SK-N-SH (cell line): ENCODE measurements around the gene CCDC197. TPM values are rescaled to one million over a fixed set of nuclear protein-coding genes. Genes with fewer than 3 reads are reported as not detected.

Source experiments
- CTCF ChIA-PET: fragments of 300-600, 350-600 bp; formaldehyde crosslinking; extraction: SDS; loops from one replicate; lab custom pipeline; 2021; lab: Yijun Ruan, JAX
- POLR2A ChIA-PET: fragments of 350-600 bp; sonication (Branson Sonifier 250); formaldehyde crosslinking; extraction: SDS; loops from one replicate; lab custom pipeline; 2020; ENCODE audit warnings: antibody characterized with exemption, inconsistent platforms; lab: Yijun Ruan, JAX
- DNase-seq: peaks from one replicate; pipeline ENCODE4 v3.0.0; 2012
- H2AFZ ChIP-seq: fragments of 200-600 bp; sonication (generic); 2 replicates; pipeline ENCODE4 v1.8.1; 2016; ENCODE audit warnings: antibody characterized with exemption, mild to moderate bottlenecking, low read depth
- H3F3A ChIP-seq: fragments of 200-600 bp; sonication (generic); replicated peaks from 2 replicates; pipeline ENCODE3; 2016; ENCODE audit warnings: antibody characterized with exemption, mild to moderate bottlenecking; ENCODE audit not compliant: insufficient read depth
- H3K27ac ChIP-seq, 2 experiments: fragments of 200-500 bp in 1 of 2; fragments of 200-600 bp in 1 of 2; sonication (Bioruptor generic) in 1 of 2; sonication (generic), shearing (Covaris generic) in 1 of 2; 2 replicates each; pipeline versions ENCODE4 v1.5.1 to v1.6.1; 2014 to 2016; ENCODE audit warnings: low read depth in 2 of 2, inconsistent platforms in 1 of 2, low read length in 1 of 2, mild to moderate bottlenecking in 1 of 2, mixed read lengths in 1 of 2
- H3K27me3 ChIP-seq: fragments of 200-600 bp; sonication (generic), shearing (Covaris generic); 2 replicates; pipeline ENCODE4 v1.6.1; 2016; ENCODE audit warnings: mixed run types; ENCODE audit not compliant: insufficient read depth
- H3K36me3 ChIP-seq, 2 experiments: fragments of 200-500 bp in 1 of 2; fragments of 200-600 bp in 1 of 2; sonication (Bioruptor generic) in 1 of 2; sonication (generic) in 1 of 2; replicated peaks in 1 of 2; 2 replicates each; pipeline versions ENCODE3 to v1.5.1; 2014 to 2016; ENCODE audit warnings: low read length in 1 of 2, mild to moderate bottlenecking in 1 of 2; ENCODE audit not compliant: insufficient read depth in 2 of 2, control insufficient read depth in 1 of 2
- H3K4me1 ChIP-seq, 2 experiments: fragments of 200-500 bp in 1 of 2; fragments of 200-600 bp in 1 of 2; sonication (Bioruptor generic) in 1 of 2; sonication (generic), shearing (Covaris generic) in 1 of 2; 2 replicates each; pipeline versions ENCODE4 v1.5.1 to v1.6.1; 2014 to 2016; ENCODE audit warnings: low read depth in 1 of 2, low read length in 1 of 2, mixed run types in 1 of 2; ENCODE audit not compliant: insufficient read depth in 2 of 2, control insufficient read depth in 1 of 2
- H3K4me2 ChIP-seq: fragments of 200-600 bp; sonication (generic), shearing (Covaris generic); 2 replicates; pipeline ENCODE4 v1.6.1; 2017; ENCODE audit warnings: mixed run types
- H3K4me3 ChIP-seq, 2 experiments: fragments of 200-500 bp in 1 of 2; fragments of 200-600 bp in 1 of 2; sonication (Bioruptor generic) in 1 of 2; sonication (generic), shearing (Covaris generic) in 1 of 2; 2 replicates each; pipeline versions ENCODE4 v1.5.1 to v1.8.1; 2014 to 2016; ENCODE audit warnings: low read depth in 2 of 2, inconsistent platforms in 1 of 2, low read length in 1 of 2, mild to moderate bottlenecking in 1 of 2, mixed read lengths in 1 of 2, moderate library complexity in 1 of 2
- H3K79me2 ChIP-seq: fragments of 200-600 bp; sonication (generic); 2 replicates; pipeline ENCODE4 v1.8.1; 2017; ENCODE audit warnings: mild to moderate bottlenecking; ENCODE audit not compliant: insufficient read depth
- H3K9ac ChIP-seq: fragments of 200-600 bp; sonication (generic); 2 replicates; pipeline ENCODE4 v1.6.1; 2017; ENCODE audit warnings: mixed run types
- H3K9me2 ChIP-seq: fragments of 200-600 bp; sonication (generic); 2 replicates; pipeline ENCODE4 v1.6.1; 2017; ENCODE audit warnings: mixed run types
- H3K9me3 ChIP-seq: fragments of 200-600 bp; sonication (generic); 2 replicates; pipeline ENCODE4 v1.6.1; 2017; ENCODE audit warnings: mixed run types, mild to moderate bottlenecking, moderate library complexity
- H4K20me1 ChIP-seq: fragments of 200-600 bp; sonication (generic); 2 replicates; pipeline ENCODE4 v1.6.1; 2017; ENCODE audit warnings: mild to moderate bottlenecking, mixed run types; ENCODE audit not compliant: insufficient read depth
- CHD2 ChIP-seq: fragments of 150-350 bp; IDR thresholded peaks from 2 replicates; pipeline ENCODE4 v1.6.1; 2018; ENCODE audit warnings: low read length; ENCODE audit not compliant: partially characterized antibody
- ELF1 ChIP-seq: IDR thresholded peaks from 2 replicates; pipeline ENCODE4 v1.4.0; 2012
- EZH2phosphoT487 ChIP-seq: fragments of 200-600 bp; sonication (generic); IDR thresholded peaks from 2 replicates; pipeline ENCODE4 v1.6.1; 2017; ENCODE audit warnings: low read depth, mixed run types, mild to moderate bottlenecking, antibody characterized with exemption, moderate library complexity, borderline replicate concordance
- GATA2 ChIP-seq: sonication (generic); formaldehyde crosslinking; IDR thresholded peaks from 2 replicates; pipeline ENCODE4 v1.5.0; 2020; ENCODE audit warnings: mild to moderate bottlenecking, missing genetic modification reagents
- JUND ChIP-seq: IDR thresholded peaks from 2 replicates; pipeline ENCODE4 v1.4.0; 2012
- MEF2A ChIP-seq: IDR thresholded peaks from 2 replicates; pipeline ENCODE4 v1.4.0; 2012; ENCODE audit warnings: low read depth, borderline replicate concordance
- MXI1 ChIP-seq: IDR thresholded peaks from 2 replicates; pipeline ENCODE4 v1.6.1; 2012; ENCODE audit warnings: mild to moderate bottlenecking, low read depth, low read length, improper control_type of control experiment
- NRF1 ChIP-seq: IDR thresholded peaks from 2 replicates; pipeline ENCODE4 v1.6.1; 2012; ENCODE audit warnings: low read depth, mild to moderate bottlenecking, low read length
- POLR2AphosphoS5 ChIP-seq: IDR thresholded peaks from 2 replicates; pipeline ENCODE4 v1.6.1; 2012; ENCODE audit warnings: low read depth, low read length
- RAD21 ChIP-seq: IDR thresholded peaks from 2 replicates; pipeline ENCODE4 v1.6.1; 2012; ENCODE audit warnings: mild to moderate bottlenecking, low read length
- RCOR1 ChIP-seq: fragments of 150-350 bp; IDR thresholded peaks from 2 replicates; pipeline ENCODE4 v1.6.1; 2017; ENCODE audit warnings: antibody characterized with exemption, low read length
- RFX5 ChIP-seq: IDR thresholded peaks from 2 replicates; pipeline ENCODE4 v1.6.1; 2012; ENCODE audit warnings: mild to moderate bottlenecking, improper control_type of control experiment, low read length
- RXRA ChIP-seq: IDR thresholded peaks from 2 replicates; pipeline ENCODE4 v1.4.0; 2012; ENCODE audit warnings: low read depth, mild to moderate bottlenecking, borderline replicate concordance
- TAF1 ChIP-seq: IDR thresholded peaks from 2 replicates; pipeline ENCODE4 v1.6.1; 2012; ENCODE audit warnings: low read depth, mild to moderate bottlenecking, low read length, moderate library complexity, borderline replicate concordance
- TCF12 ChIP-seq: IDR thresholded peaks from 2 replicates; pipeline ENCODE4 v1.4.0; 2012
- TEAD4 ChIP-seq: IDR thresholded peaks from 2 replicates; pipeline ENCODE4 v1.4.0; 2012; ENCODE audit warnings: mild to moderate bottlenecking, borderline replicate concordance; ENCODE audit not compliant: insufficient read depth
- YY1 ChIP-seq: IDR thresholded peaks from 2 replicates; pipeline ENCODE4 v1.4.0; 2012; ENCODE audit warnings: low read depth, mild to moderate bottlenecking
- WGBS: methylation state at CpG from one replicate; pipeline ENCODE4 v1.1.6; 2017; ENCODE audit warnings: low lambda C conversion rate; 5-methylcytosine and 5-hydroxymethylcytosine counted together
- polyA plus RNA-seq, 3 experiments: library from polyadenylated mRNA; depleted of rRNA; stranded (reverse); fragments of >200 nt; gene quantifications; 2 replicates each; pipeline ENCODE4 v1.2.3, GENCODE V29; 2012
- TF ChIP-seq, protein P1 (sequence below): IDR thresholded peaks from 2 replicates; pipeline ENCODE4 v1.4.0; 2012; ENCODE audit warnings: low read depth
- TF ChIP-seq, protein P2 (sequence below): IDR thresholded peaks from 2 replicates; pipeline ENCODE4 v1.4.0; 2012; ENCODE audit warnings: low read depth, borderline replicate concordance
- TF ChIP-seq, protein P3 (sequence below): fragments of 150-350 bp; IDR thresholded peaks from 2 replicates; pipeline ENCODE4 v1.6.1; 2017; ENCODE audit warnings: antibody characterized with exemption, low read length, low read depth, borderline replicate concordance
- TF ChIP-seq, protein P4 (sequence below): IDR thresholded peaks from 2 replicates; pipeline ENCODE4; 2012
- TF ChIP-seq, protein P5 (sequence below): IDR thresholded peaks from 2 replicates; pipeline ENCODE4 v1.6.1; 2012; ENCODE audit warnings: mild to moderate bottlenecking, low read depth, low read length, moderate library complexity

The CCDC197 gene
- polyA plus RNA-seq, 1 of the 3 experiments (the other 2 are of a cell fraction): not detected

DNA sequence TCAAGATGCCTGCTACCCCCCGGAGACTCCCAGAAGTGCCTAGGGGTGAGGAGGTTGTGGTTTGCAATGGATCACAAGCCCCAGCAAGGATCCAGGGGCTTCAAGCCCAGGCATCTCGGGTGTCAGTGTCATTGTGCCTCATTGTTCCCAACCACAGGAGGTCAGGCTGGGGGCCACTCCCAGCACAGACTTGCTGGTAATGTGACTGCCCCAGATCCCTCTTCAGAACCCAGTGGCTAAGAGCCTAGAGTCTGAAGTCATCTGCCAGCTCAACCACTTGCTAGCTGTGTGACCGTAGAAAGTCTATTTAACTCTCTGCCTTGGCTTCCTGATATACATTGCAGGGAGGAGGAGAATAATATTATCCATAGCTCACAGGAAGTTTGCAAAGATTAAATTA, 13.0 kb upstream of the CCDC197 start:
- Histone ChIP-seq H3K79me2 (no peaks in the 10 kb centered on the region), H3K4me3 (no peak overlapping the region)
- TF ChIP-seq MEF2A: no peak
- TF ChIP-seq, protein P1, sequence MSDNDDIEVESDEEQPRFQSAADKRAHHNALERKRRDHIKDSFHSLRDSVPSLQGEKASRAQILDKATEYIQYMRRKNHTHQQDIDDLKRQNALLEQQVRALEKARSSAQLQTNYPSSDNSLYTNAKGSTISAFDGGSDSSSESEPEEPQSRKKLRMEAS: no peak
- TF ChIP-seq TAF1: no peak
- TF ChIP-seq, all 33 proteins: peak for 0
- CTCF ChIA-PET: interaction anchor here (1.0 to 6.5 kb wide), 6 partner anchors 14 to 149 kb away, joined by 3 to 38 read pairs (median 6); partner anchors contain the start of gene CCDC197
- Histone ChIP-seq H4K20me1 (no peaks in the 10 kb centered on the region), H3K36me3 (no peaks in the 10 kb centered on the region), H3K27ac (no peak overlapping the region), H3K4me1 (peaks cover 5 to 7% of the 10 kb centered on the region in 2 experiments; a peak in 2 of 4 replicates), H3K27me3 (no peaks in the 10 kb centered on the region), H3F3A (no peaks in the 10 kb centered on the region), H3K9ac (no peak overlapping the region), H3K4me2 (no peak overlapping the region), H3K9me2 (no peaks in the 10 kb centered on the region), H3K9me3 (no peaks in the 10 kb centered on the region), H2AFZ (no peak overlapping the region)
- DNase-seq: no peak
- WGBS: 86% methylated on average over 2 of the region's 3 CpGs
- POLR2A ChIA-PET: no interaction called here

DNA sequence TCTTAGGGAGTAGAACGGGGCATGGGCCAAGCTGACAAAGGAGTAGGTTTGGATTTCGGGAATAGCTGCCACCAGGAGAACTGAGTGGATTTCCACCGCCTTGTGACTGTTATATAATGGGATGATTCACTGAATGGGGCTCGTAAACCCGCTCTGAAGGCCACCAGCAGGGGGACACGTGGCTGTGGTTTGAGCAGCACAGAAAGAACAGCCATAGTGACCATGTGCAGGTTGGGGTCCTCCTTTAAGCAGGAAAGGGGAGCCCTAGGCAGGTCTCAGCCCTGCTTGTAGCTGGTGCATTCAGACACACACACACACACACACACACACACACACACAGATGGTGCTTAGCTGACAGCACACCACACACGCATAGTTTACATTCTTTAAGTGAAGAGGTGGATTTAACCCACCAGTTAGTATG, 12.1 kb upstream of the CCDC197 start:
- H3K4me2 ChIP-seq: no peak overlapping the region
- H3F3A ChIP-seq: no peaks in the 10 kb centered on the region
- H3K4me1 ChIP-seq: peaks cover 5 to 7% of the 10 kb centered on the region in 2 experiments; a peak in 2 of 4 replicates
- no peak overlapping the region for H2AFZ ChIP-seq
- ChIA-PET CTCF (interaction anchor here (1.6 to 6.5 kb wide), 5 partner anchors 13 to 49 kb away, joined by 5 to 38 read pairs (median 7); partner anchors contain the start of gene CCDC197), POLR2A (no interaction called here)
- H3K36me3 ChIP-seq: no peaks in the 10 kb centered on the region
- H3K9me3 ChIP-seq: no peaks in the 10 kb centered on the region
- DNase-seq: peak; percentile 47
- H3K27ac ChIP-seq: no peak overlapping the region
- H3K27me3 ChIP-seq: no peaks in the 10 kb centered on the region
- H3K9ac ChIP-seq: no peak overlapping the region
- 49% methylated on average over 7 of the region's 7 CpGs for WGBS
- no peaks in the 10 kb centered on the region for H3K79me2 ChIP-seq
- no peaks in the 10 kb centered on the region for H4K20me1 ChIP-seq
- H3K9me2 ChIP-seq: no peaks in the 10 kb centered on the region
- no peak overlapping the region for H3K4me3 ChIP-seq
- TF ChIP-seq RFX5: no peak
- TF ChIP-seq, protein P2, sequence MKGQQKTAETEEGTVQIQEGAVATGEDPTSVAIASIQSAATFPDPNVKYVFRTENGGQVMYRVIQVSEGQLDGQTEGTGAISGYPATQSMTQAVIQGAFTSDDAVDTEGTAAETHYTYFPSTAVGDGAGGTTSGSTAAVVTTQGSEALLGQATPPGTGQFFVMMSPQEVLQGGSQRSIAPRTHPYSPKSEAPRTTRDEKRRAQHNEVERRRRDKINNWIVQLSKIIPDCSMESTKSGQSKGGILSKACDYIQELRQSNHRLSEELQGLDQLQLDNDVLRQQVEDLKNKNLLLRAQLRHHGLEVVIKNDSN: no peak; the same call in 1 of the 2 replicates
- TF ChIP-seq GATA2 (CRISPR knock-in tag): no peak
- no peak for TF ChIP-seq POLR2AphosphoS5
- TF ChIP-seq, protein P3, sequence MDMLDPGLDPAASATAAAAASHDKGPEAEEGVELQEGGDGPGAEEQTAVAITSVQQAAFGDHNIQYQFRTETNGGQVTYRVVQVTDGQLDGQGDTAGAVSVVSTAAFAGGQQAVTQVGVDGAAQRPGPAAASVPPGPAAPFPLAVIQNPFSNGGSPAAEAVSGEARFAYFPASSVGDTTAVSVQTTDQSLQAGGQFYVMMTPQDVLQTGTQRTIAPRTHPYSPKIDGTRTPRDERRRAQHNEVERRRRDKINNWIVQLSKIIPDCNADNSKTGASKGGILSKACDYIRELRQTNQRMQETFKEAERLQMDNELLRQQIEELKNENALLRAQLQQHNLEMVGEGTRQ: no peak
- TF ChIP-seq RCOR1: no peak
- no peak for TF ChIP-seq MEF2A
- peak; percentile 29; the same call in 1 of the 2 replicates for TF ChIP-seq RAD21
- TF ChIP-seq CHD2: no peak
- TF ChIP-seq TEAD4: 0 out of 2 replicates have a peak, but pooled peaks have one; percentile 20
- TF ChIP-seq RXRA: no peak
- TF ChIP-seq, protein P4, sequence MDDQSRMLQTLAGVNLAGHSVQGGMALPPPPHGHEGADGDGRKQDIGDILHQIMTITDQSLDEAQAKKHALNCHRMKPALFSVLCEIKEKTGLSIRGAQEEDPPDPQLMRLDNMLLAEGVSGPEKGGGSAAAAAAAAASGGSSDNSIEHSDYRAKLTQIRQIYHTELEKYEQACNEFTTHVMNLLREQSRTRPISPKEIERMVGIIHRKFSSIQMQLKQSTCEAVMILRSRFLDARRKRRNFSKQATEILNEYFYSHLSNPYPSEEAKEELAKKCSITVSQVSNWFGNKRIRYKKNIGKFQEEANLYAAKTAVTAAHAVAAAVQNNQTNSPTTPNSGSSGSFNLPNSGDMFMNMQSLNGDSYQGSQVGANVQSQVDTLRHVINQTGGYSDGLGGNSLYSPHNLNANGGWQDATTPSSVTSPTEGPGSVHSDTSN: no peak
- TF ChIP-seq TCF12: no peak; the same call in 1 of the 2 replicates
- TF ChIP-seq YY1: no peak
- no peak for TF ChIP-seq JUND
- TF ChIP-seq TAF1: no peak
- TF ChIP-seq, protein P5, sequence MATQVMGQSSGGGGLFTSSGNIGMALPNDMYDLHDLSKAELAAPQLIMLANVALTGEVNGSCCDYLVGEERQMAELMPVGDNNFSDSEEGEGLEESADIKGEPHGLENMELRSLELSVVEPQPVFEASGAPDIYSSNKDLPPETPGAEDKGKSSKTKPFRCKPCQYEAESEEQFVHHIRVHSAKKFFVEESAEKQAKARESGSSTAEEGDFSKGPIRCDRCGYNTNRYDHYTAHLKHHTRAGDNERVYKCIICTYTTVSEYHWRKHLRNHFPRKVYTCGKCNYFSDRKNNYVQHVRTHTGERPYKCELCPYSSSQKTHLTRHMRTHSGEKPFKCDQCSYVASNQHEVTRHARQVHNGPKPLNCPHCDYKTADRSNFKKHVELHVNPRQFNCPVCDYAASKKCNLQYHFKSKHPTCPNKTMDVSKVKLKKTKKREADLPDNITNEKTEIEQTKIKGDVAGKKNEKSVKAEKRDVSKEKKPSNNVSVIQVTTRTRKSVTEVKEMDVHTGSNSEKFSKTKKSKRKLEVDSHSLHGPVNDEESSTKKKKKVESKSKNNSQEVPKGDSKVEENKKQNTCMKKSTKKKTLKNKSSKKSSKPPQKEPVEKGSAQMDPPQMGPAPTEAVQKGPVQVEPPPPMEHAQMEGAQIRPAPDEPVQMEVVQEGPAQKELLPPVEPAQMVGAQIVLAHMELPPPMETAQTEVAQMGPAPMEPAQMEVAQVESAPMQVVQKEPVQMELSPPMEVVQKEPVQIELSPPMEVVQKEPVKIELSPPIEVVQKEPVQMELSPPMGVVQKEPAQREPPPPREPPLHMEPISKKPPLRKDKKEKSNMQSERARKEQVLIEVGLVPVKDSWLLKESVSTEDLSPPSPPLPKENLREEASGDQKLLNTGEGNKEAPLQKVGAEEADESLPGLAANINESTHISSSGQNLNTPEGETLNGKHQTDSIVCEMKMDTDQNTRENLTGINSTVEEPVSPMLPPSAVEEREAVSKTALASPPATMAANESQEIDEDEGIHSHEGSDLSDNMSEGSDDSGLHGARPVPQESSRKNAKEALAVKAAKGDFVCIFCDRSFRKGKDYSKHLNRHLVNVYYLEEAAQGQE: no peak
- no peak for TF ChIP-seq NRF1
- no peak for TF ChIP-seq EZH2phosphoT487
- no peak for TF ChIP-seq ELF1
- TF ChIP-seq MXI1: no peak
